Ammon's horn (tissue), 1 donor: ENCODE data around the gene LAMC1.
"Not testable (repeated sequence)": the region's sequence is repeated elsewhere in the genome, so short reads cannot be mapped to it uniquely, and the experiment has no call there.

ENCODE experiments used
- DNase-seq: peaks from one replicate; pipeline ENCODE4 v3.0.0-alpha.2; 2016; ENCODE audit warnings: low spot score

Gene LAMC1

GRCh38 chr1:183043872-183044854 is 20.9 kb downstream of the LAMC1 start:
- no peak for DNase-seq

DNA sequence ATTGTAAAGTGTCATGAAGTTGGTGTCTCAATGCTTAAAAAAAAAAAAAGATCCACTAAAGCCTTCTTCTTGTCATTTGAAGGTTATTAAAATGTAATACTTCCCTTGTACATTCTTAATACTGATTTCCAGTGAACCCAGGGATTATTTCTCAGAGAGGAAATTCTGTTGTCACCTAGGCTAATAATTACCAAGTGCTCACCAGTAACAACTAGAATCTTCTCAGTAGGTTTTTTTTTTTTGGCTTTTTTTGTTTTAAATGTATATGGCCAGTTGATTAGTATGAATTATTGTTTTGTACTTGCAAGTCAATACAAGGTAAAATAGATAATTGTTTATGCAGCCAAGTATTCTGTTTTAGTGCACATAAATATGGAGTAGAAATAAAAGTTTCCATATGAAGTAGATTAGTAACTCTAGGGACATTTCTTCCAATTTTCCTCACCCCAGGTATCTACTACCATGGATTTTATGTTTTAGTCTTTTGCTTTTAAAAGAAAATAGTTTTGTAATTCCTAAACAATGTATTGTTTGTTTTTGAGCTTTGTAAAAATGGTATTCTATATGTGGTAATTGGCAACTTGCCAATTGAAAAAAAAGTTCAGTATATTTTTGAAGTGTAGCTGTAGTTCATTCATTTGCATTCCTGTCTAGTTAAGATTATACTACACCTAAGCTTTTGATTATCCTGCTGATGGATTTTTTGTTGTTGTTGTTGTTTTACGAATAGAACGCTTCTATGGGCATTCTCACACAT is 21.9 kb downstream of the LAMC1 start:
- DNase-seq = no peak

GRCh38 chr1:183048087-183049085 is 25.2 kb downstream of the LAMC1 start:
- no peak for DNase-seq

- DNase-seq = no peak
Measured at GRCh38 chr1:183051546-183051945, 28.3 kb downstream of the LAMC1 start.

GRCh38 chr1:183052861-183053260 is 29.6 kb downstream of the LAMC1 start:
- no peak for DNase-seq

DNA sequence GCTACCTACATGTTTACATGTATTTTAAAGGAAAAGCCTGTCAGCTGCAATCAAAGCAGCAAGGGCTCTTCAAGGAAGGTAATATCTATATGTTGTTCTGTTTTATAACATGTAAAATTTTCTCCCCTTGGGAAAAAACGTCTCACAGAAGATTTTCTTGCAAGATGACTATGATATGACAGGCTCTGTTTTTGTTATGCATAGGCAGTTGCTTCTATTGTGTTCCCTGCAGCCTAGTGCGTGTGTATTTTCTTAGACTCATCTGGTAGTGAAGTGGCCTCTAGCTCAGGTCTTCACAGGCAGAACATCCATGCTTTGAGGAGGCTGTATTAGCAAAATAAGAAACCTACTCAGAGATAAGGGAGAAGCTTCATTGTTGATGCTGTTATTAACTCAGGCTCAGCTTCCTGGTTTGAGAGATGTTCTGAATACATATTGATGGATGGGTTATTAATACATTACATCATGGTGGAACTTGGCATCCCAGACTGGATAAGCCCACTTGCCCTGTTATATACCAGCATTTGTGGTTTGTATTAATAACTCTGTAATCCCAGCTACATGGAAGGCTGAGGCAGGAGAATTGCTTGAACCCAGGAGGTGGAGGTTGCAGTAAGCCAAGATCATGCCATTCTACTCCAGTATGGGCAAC is 35.8 kb downstream of the LAMC1 start:
- DNase-seq = no peak

DNA sequence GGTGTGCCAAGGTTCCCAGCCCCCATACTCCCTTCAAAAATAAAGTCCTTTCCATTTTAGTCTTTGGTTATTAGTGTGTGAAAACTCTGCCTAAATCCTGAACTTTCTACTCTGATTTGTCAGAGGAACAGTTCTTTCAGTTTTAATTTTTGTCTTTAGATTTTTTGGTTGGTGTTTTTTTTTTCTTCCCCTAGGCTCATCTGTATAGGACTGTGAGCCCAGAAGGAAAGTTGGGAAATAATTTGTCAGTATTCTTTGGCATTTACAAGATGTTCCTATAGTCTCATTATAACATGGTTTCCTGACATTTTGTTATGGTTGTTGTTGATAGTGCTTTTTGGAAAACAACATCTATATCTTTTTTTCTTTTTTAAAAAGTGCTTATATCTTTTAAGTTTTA is 38.0 kb downstream of the LAMC1 start:
- DNase-seq = no peak

- DNase-seq = no peak
Measured at GRCh38 chr1:183063349-183063748, 40.1 kb downstream of the LAMC1 start.

DNA sequence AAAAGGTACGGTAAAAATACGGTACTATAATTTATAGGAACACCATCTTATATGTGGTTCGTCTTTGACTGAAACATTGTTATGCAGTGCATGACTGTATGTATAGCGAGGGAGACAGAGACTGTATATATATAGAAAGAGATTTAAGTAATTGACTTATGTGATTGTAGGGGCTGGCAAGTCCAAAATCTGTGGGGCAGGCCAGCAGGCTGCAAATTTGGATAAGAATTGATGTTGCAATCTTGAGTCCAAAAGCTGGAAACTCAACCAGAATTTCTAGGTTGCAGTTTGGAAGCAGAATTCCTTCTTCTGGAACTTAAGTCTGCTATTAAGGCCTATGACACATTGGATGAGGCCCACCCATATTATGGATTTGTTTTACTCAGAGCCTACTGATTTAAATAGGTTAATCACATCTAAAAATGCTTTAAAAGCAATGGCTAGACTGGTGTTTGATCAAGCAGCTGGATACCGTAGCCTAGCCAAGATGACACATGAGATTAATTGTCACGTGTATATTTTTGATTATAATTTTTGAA is 42.0 kb downstream of the LAMC1 start:
- no peak for DNase-seq

DNA sequence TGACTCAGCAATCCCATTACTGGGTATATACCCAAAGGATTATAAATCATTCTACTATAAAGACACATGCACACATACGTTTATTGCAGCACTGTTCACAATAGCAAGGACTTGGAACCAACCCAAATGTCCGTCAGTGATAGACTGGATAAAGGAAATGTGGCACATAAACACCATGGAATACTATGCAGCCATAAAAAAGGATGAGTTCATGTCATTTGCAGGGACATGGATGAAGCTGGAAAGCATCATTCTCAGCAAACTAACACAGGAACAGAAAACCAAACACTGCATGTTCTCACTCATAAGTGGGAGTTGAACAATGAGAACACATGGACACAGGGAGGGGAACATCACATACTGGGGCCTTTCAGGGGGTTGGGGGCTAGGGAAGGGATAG is 43.2 kb downstream of the LAMC1 start:
- DNase-seq = not testable (repeated sequence)

DNA sequence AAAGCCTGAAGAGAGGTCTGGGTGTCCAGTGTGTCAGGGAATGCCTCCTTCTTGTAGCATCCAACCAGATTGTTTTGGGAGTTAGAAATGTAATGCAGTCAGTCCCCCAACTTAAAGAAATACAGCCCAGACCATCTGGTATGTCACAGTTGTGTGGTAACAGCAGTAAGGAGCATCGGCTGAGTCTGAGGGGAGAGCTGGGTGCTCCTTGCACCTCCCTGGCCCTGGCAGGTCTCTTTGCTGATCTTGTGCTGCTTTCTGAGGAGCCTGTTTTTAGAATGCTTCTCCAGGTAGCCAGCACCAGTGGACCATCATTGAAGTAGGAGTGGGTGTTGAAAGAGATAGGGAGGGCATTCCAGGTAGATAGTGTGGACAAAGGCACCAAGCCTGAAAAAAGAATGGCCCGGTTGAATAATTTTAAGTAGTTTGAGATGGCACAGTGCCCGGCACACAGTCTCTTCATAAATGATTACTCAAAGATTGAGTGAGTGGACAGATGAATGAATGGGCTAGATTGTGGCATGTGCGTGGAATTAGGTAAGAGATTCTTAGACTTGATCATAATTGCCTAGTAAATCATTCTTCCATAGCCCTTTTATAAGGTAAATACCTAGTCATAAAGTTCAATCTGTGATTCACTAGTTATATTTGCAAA is 46.5 kb downstream of the LAMC1 start:
- no peak for DNase-seq

DNA sequence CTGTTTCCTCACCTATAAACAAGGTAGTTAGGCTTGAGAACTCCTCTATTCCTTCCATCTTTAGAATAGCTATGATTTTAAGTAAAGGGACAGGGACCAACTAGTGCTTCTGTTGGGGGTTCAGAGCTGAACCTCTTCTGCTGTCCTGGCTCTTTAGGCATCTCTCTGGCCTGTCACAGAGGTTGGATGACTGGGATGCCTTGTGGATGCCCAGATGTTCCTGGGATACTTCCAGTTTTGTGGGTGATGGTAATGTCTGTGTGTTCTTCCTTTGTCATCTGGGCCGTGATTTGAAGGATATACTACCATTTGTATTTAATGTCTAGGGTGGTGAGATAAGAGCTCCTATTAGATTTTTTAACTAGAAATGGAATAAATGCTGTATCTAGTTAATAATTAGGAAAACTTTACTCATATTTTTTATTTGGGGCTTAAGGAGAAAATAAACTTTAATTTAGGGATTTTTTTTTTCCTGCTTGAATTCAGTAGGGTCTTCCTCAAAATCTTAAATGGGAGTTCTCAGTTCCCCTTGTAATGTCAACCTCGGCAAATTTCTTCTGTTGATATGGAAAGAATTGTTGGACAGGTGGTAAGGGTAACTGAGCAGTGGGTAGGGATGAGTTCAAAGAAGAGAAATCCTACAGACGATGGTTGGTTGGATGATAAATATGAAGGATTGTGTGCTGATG is 47.2 kb downstream of the LAMC1 start:
- DNase-seq = no peak

- no peak for DNase-seq
Measured at GRCh38 chr1:183070923-183071618, 47.9 kb downstream of the LAMC1 start.

DNA sequence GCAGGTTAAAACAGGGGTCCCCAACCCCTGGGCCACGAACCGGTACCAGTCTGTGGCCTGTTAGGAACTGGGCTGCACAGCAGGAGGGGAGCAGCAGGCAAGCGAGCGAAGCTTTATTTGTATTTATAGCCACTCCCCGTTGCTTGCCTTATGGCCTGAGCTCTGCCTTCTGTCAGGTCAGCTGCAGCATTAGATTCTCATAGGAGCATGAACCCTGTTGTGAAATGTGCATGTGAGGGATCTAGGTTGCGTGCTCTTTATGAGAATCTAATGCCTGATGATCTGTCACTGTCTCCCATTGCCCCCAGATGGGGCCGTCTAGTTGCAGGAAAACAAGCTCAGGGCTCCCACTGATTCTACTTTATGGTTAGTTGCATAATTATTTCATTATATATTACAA is 49.4 kb downstream of the LAMC1 start:
- DNase-seq = not testable (repeated sequence)

- DNase-seq = no peak
Measured at GRCh38 chr1:183073320-183073719, 50.1 kb downstream of the LAMC1 start.

DNA sequence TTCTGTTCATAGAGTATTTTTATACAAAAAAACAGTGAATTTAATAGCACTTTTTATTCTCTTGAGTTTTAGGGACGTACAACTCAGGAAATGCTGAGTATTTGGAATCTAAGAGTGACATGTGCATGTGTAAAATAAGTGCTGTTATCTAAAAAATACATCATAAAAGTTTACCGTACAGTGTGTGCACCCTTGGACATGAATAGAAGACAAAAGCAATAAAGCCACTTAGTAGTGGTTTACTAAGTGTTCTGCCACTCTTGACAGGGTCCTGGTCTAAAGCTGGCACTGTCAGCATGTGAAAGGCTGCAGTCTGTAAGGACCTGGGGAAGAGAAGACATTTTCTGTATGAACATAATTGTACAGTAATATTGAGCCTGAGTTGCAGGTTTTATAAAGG is 51.0 kb downstream of the LAMC1 start:
- no peak for DNase-seq

- no peak for DNase-seq
Measured at GRCh38 chr1:183075861-183076260, 52.6 kb downstream of the LAMC1 start.

DNA sequence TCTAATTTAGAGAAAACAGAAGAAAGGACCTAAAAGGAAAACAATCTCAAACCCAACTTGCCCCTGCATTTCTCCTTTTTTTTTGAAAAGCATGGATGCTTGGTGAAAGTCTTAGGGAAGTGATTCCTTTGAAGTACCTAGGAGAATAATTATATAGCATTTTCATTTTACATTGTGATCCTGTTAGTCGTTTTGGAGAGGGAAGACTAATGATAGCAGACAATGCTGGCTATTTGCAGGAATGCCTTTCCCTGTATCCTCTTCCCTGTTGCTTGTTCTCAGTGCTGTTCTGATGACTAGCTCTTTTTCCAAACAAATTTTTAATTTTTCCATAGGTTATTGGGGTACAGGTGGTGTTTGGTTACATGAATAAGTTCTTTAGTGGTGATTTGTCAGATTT is 53.9 kb downstream of the LAMC1 start:
- no peak for DNase-seq

- no peak for DNase-seq
Measured at GRCh38 chr1:183079712-183080388, 56.6 kb downstream of the LAMC1 start.
